H1 (cell line): ENCODE measurements around the gene GALNTL6. TPM values are rescaled to one million over a fixed set of nuclear protein-coding genes. Genes with fewer than 3 reads are reported as not detected.

ENCODE experiments used
- CTCF ChIA-PET: fragments of 300-600 bp; sonication (Branson Sonifier 250); formaldehyde crosslinking; loops from one replicate; lab custom pipeline; 2021; ENCODE audit not compliant: partially characterized antibody; lab: Charles Lee
- POLR2A ChIA-PET: fragments of 300-600 bp; sonication (Branson Sonifier 250); formaldehyde crosslinking; loops from one replicate; lab custom pipeline; 2021; ENCODE audit warnings: inconsistent platforms; ENCODE audit not compliant: partially characterized antibody; lab: Charles Lee
- DNase-seq, 2 experiments: peaks; one replicate each; pipeline versions ENCODE4 v3.0.0 to v3.0.0-alpha.2; 2010 to 2022; ENCODE audit warnings: low spot score in 2 of 2, low read depth in 1 of 2, mixed read lengths in 1 of 2
- FAIRE-seq: peaks from 2 replicates; lab custom pipeline; 2011; peaks lifted over from hg19 to GRCh38; lab: Jason Lieb, UNC
- H2AFZ ChIP-seq: 2 replicates; pipeline ENCODE4 v1.8.1; 2012; ENCODE audit warnings: low read length, inconsistent platforms
- H2AK5ac ChIP-seq: 2 replicates; pipeline ENCODE4 v1.6.1; 2013; ENCODE audit warnings: low read depth, low read length
- H2BK120ac ChIP-seq: replicated peaks from 2 replicates; pipeline ENCODE3; 2013; ENCODE audit warnings: low read depth, low read length, inconsistent platforms
- H2BK12ac ChIP-seq: 2 replicates; pipeline ENCODE4 v1.6.1; 2013; ENCODE audit warnings: low read depth, low read length
- H2BK15ac ChIP-seq: 2 replicates; pipeline ENCODE4 v1.6.1; 2013; ENCODE audit warnings: low read length
- H2BK20ac ChIP-seq: 2 replicates; pipeline ENCODE4 v1.6.1; 2013; ENCODE audit warnings: low read length
- H2BK5ac ChIP-seq: 2 replicates; pipeline ENCODE4 v1.6.1; 2013; ENCODE audit warnings: low read depth, low read length
- H3K14ac ChIP-seq: 2 replicates; pipeline ENCODE4 v1.6.1; 2013; ENCODE audit warnings: inconsistent platforms; ENCODE audit not compliant: insufficient read length
- H3K18ac ChIP-seq: 2 replicates; pipeline ENCODE4 v1.6.1; 2013; ENCODE audit warnings: low read length; ENCODE audit errors: extremely low read depth
- H3K23ac ChIP-seq: 2 replicates; pipeline ENCODE4 v1.6.1; 2013; ENCODE audit warnings: inconsistent platforms; ENCODE audit not compliant: insufficient read length
- H3K23me2 ChIP-seq: 2 replicates; pipeline ENCODE4 v1.6.1; 2013; ENCODE audit warnings: low read depth, low read length
- H3K27ac ChIP-seq: 2 replicates; pipeline ENCODE4 v1.6.1; 2011; ENCODE audit warnings: low read depth, low read length, inconsistent platforms
- H3K27me3 ChIP-seq, 4 experiments: replicated peaks in 1 of 4; 1 replicate in 1 of 4; 2 replicates in 3 of 4; pipeline versions ENCODE4 v1.6.1 to v1.8.1; 2011 to 2013; ENCODE audit warnings: low read length in 3 of 4, mild to moderate bottlenecking in 3 of 4, inconsistent platforms in 2 of 4, mixed read lengths in 2 of 4, moderate library complexity in 1 of 4; ENCODE audit not compliant: control insufficient read depth in 3 of 4, insufficient read depth in 3 of 4; ENCODE audit errors: extremely low read depth in 1 of 4
- H3K36me3 ChIP-seq, 4 experiments: 2 replicates each; pipeline versions ENCODE4 v1.6.1 to v1.8.1; 2011 to 2013; ENCODE audit warnings: mild to moderate bottlenecking in 4 of 4, low read length in 3 of 4, moderate library complexity in 2 of 4, control low read depth in 1 of 4, inconsistent platforms in 1 of 4; ENCODE audit not compliant: insufficient read depth in 4 of 4, control insufficient read depth in 2 of 4
- H3K4ac ChIP-seq: replicated peaks from 2 replicates; pipeline ENCODE3; 2013; ENCODE audit warnings: low read length, low read depth, mixed read lengths, inconsistent platforms; ENCODE audit not compliant: insufficient read length
- H3K4me1 ChIP-seq, 4 experiments: replicated peaks in 1 of 4; 1 replicate in 1 of 4; 2 replicates in 3 of 4; pipeline versions ENCODE4 v1.6.1 to v1.8.1; 2011 to 2013; ENCODE audit warnings: low read length in 3 of 4, inconsistent platforms in 2 of 4, mixed read lengths in 1 of 4; ENCODE audit not compliant: insufficient read depth in 4 of 4, control insufficient read depth in 3 of 4
- H3K4me2 ChIP-seq, 2 experiments: 2 replicates each; pipeline versions ENCODE4 v1.6.1 to v1.8.1; 2011 to 2013; ENCODE audit warnings: low read depth in 2 of 2, low read length in 2 of 2, control low read depth in 1 of 2, inconsistent platforms in 1 of 2, mild to moderate bottlenecking in 1 of 2; ENCODE audit not compliant: insufficient read depth in 1 of 2
- H3K4me3 ChIP-seq, 4 experiments: fragments of 200-600, 300-600 bp in 1 of 4; sonication (generic), shearing (Covaris generic), sonication (Bioruptor Twin) in 1 of 4; 2 replicates each; pipeline versions ENCODE4 v1.5.1 to v1.8.1; 2011 to 2016; ENCODE audit warnings: low read length in 4 of 4, low read depth in 3 of 4, control low read depth in 2 of 4, inconsistent platforms in 2 of 4, mild to moderate bottlenecking in 2 of 4, mixed read lengths in 1 of 4, moderate library complexity in 1 of 4; ENCODE audit not compliant: insufficient read depth in 2 of 4; ENCODE audit errors: extremely low read depth in 1 of 4
- H3K56ac ChIP-seq: replicated peaks from 2 replicates; pipeline ENCODE3; 2013; ENCODE audit warnings: low read depth, mild to moderate bottlenecking, mixed read lengths, low read length, inconsistent platforms; ENCODE audit not compliant: insufficient read length
- H3K79me1 ChIP-seq: 2 replicates; pipeline ENCODE4 v1.6.1; 2013; ENCODE audit warnings: low read depth, low read length, control low read depth
- H3K79me2 ChIP-seq, 2 experiments: 2 replicates each; pipeline versions ENCODE4 v1.6.1 to v1.8.1; 2012 to 2013; ENCODE audit warnings: low read length in 2 of 2, mild to moderate bottlenecking in 2 of 2, inconsistent platforms in 1 of 2; ENCODE audit not compliant: insufficient read depth in 2 of 2, control insufficient read depth in 1 of 2
- H3K9ac ChIP-seq, 4 experiments: replicated peaks in 1 of 4; 1 replicate in 1 of 4; 2 replicates in 3 of 4; pipeline versions ENCODE4 v1.6.1 to v1.8.1; 2011 to 2013; ENCODE audit warnings: low read depth in 3 of 4, low read length in 3 of 4, control low read depth in 2 of 4, mild to moderate bottlenecking in 2 of 4, moderate library complexity in 2 of 4, inconsistent platforms in 1 of 4; ENCODE audit errors: extremely low read depth in 1 of 4
- H3K9me3 ChIP-seq, 2 experiments: 2 replicates each; pipeline versions ENCODE4 v1.6.1 to v1.8.1; 2012 to 2013; ENCODE audit warnings: mild to moderate bottlenecking in 2 of 2, moderate library complexity in 2 of 2, control low read depth in 1 of 2, inconsistent platforms in 1 of 2, low read depth in 1 of 2, low read length in 1 of 2, mixed read lengths in 1 of 2; ENCODE audit not compliant: insufficient read depth in 2 of 2
- H4K20me1 ChIP-seq, 2 experiments: replicated peaks in 1 of 2; 2 replicates each; pipeline versions ENCODE3 to v1.8.1; 2011 to 2013; ENCODE audit warnings: inconsistent platforms in 2 of 2, low read length in 2 of 2, mild to moderate bottlenecking in 1 of 2; ENCODE audit not compliant: insufficient read depth in 2 of 2, control insufficient read depth in 1 of 2
- H4K5ac ChIP-seq: 2 replicates; pipeline ENCODE4 v1.6.1; 2013; ENCODE audit warnings: low read length, low read depth, mixed read lengths, inconsistent platforms; ENCODE audit not compliant: insufficient read length
- H4K8ac ChIP-seq: 2 replicates; pipeline ENCODE4 v1.8.0; 2013; ENCODE audit warnings: mild to moderate bottlenecking, moderate library complexity, low read length, inconsistent platforms; ENCODE audit not compliant: insufficient read depth; ENCODE audit errors: extremely low read depth
- H4K91ac ChIP-seq: replicated peaks from 2 replicates; pipeline ENCODE3; 2013; ENCODE audit warnings: low read length, mixed read lengths, inconsistent platforms; ENCODE audit not compliant: insufficient read length
- MAFK ChIP-seq: IDR thresholded peaks from 2 replicates; pipeline ENCODE4 v1.6.1; 2012; ENCODE audit warnings: low read depth, mild to moderate bottlenecking, improper control_type of control experiment, low read length
- SUZ12 ChIP-seq: fragments of 200-600 bp; sonication (generic); IDR thresholded peaks from 2 replicates; pipeline ENCODE4 v1.6.1; 2012; ENCODE audit warnings: mild to moderate bottlenecking, inconsistent platforms, low read length, moderate library complexity, mixed read lengths
- polyA plus RNA-seq, 7 experiments: library from polyadenylated mRNA; depleted of rRNA in 3 of 7; stranded (reverse) in 5 of 7; unstranded in 2 of 7; fragments of >200 nt in 5 of 7; fragments of 200-250 nt in 2 of 7; gene quantifications; 1 replicate in 5 of 7; 2 replicates in 1 of 7; 4 replicates in 1 of 7; pipeline versions ENCODE4 v1.2.1 to v1.2.3, GENCODE V29; 2011 to 2013; ENCODE audit warnings: missing spikeins in 2 of 7, mixed read lengths in 2 of 7
- total RNA-seq: library from RNA; stranded (reverse); fragmentation: NEBNext Ultra II Directional; extraction: Animal tissue kit (Norgen Biotek cat#: 25700); gene quantifications from 2 replicates; pipeline ENCODE4 v1.2.1, GENCODE V29; 2021

GALNTL6 gene
- total and polyA plus RNA-seq, 2 of the 8 experiments (the other 6 are each of a cell fraction or from before 2014, with no cell fraction given), result 0.03 to 0.32 TPM

DNA sequence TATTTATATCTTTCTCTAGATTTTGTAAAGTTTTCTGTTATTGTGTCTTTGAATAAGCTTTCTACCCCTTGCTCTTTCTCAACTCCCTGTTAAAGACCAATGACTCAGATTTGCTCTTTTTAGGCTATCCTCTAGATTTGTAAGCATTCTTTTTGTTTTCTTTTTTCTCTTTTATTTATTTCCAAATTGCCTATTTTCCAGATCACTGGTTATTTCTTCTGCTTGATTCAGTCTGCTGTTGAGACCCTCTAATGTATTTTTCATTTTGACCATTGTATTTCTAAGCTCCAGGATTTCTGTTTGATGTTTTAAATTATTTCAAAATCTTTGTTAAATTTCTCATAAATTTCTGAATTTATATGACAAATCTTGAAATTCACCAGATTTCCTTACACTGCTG is 892.8 kb downstream of the GALNTL6 start:
- Histone ChIP-seq H3K79me2 (no peaks in the 10 kb centered on the region), H3K23ac (no peak overlapping the region), H3K27me3 (no peaks in the 10 kb centered on the region), H3K9ac (no peak overlapping the region), H3K9me3 (peaks cover 0 to 6% of the 10 kb centered on the region in 2 experiments; a peak in 1 of 4 replicates), H3K23me2 (no peaks in the 10 kb centered on the region), H2BK12ac (no peak overlapping the region), H3K18ac (no peak overlapping the region), H4K91ac (no peak overlapping the region), H3K27ac (no peak overlapping the region), H2BK20ac (no peak overlapping the region), H2BK15ac (no peak overlapping the region), H2BK5ac (no peak overlapping the region), H3K4ac (no peak overlapping the region), H3K36me3 (no peaks in the 10 kb centered on the region), H2AFZ (no peak overlapping the region), H3K14ac (no peak overlapping the region), H3K4me2 (no peak overlapping the region), H4K20me1 (no peaks in the 10 kb centered on the region), H4K5ac (no peak overlapping the region), H2BK120ac (no peak overlapping the region), H2AK5ac (no peak overlapping the region), H3K79me1 (no peaks in the 10 kb centered on the region), H3K56ac (no peak overlapping the region), H3K4me1 (peaks cover 0 to 8% (median 3%) of the 10 kb centered on the region in 4 experiments; a peak in 5 of 7 replicates), H3K4me3 (no peak overlapping the region), H4K8ac (no peak overlapping the region)
- CTCF ChIA-PET, result interaction anchor here (1.2 kb wide), 1 partner anchor 27 kb away, joined by 6 read pairs; no protein-coding TSS in a partner anchor
- no peak for FAIRE-seq
- POLR2A ChIA-PET, result no interaction called here
- TF ChIP-seq MAFK, result no peak
- TF ChIP-seq SUZ12, result no peak
- no peak for DNase-seq
